MV-4-11 (cell line): ENCODE measurements around the gene PHRF1.
A peak's percentile ranks its signal among the peaks of the same experiment; 100 is the strongest.
"Not testable (repeated sequence)": the region's sequence is repeated elsewhere in the genome, so short reads cannot be mapped to it uniquely, and the experiment has no call there.

Experiments used
- DNase-seq: peaks from one replicate; lab custom pipeline; 2025; lab: John Stamatoyannopoulos, UW

Gene PHRF1

GRCh38 chr11:635945-636510, 59.8 kb downstream of the PHRF1 start:
- no peak for DNase-seq

GRCh38 chr11:636511-637332, 60.5 kb downstream of the PHRF1 start, which contains the start of gene DRD4:
Gene DRD4 (plus strand): TSS chr11:637269. CDS start chr11:637305, 36 bp downstream.
- DNase-seq, result no peak

- no peak for DNase-seq
Observed at GRCh38 chr11:637333-637592, 61.0 kb downstream of the PHRF1 start.

GRCh38 chr11:637593-638521, 61.6 kb downstream of the PHRF1 start:
- no peak for DNase-seq

- DNase-seq, result no peak
Observed at GRCh38 chr11:638631-639331, 62.5 kb downstream of the PHRF1 start.

GRCh38 chr11:639332-639955, 63.2 kb downstream of the PHRF1 start:
- no peak for DNase-seq

- no peak for DNase-seq
Observed at GRCh38 chr11:640021-640706, 63.9 kb downstream of the PHRF1 start.

GRCh38 chr11:641806-642370, 65.6 kb downstream of the PHRF1 start:
- no peak for DNase-seq

GRCh38 chr11:643366-643765, 67.1 kb downstream of the PHRF1 start:
- DNase-seq, result no peak

GRCh38 chr11:643849-644738, 67.8 kb downstream of the PHRF1 start:
- no peak for DNase-seq

- DNase-seq, result no peak
Observed at GRCh38 chr11:645536-645935, 69.3 kb downstream of the PHRF1 start.

GRCh38 chr11:646214-646613, 69.9 kb downstream of the PHRF1 start:
- no peak for DNase-seq

GRCh38 chr11:647672-648158, 71.4 kb downstream of the PHRF1 start:
- DNase-seq, result not testable (repeated sequence)

GRCh38 chr11:650482-650881, 74.2 kb downstream of the PHRF1 start:
- DNase-seq, result no peak

- peak; percentile 68 for DNase-seq
Observed at GRCh38 chr11:653136-653535, 76.9 kb downstream of the PHRF1 start.

- no peak for DNase-seq
Observed at GRCh38 chr11:653837-654236, 77.6 kb downstream of the PHRF1 start.

GRCh38 chr11:654444-654843, 78.2 kb downstream of the PHRF1 start:
- not testable (repeated sequence) for DNase-seq

- no peak for DNase-seq
Observed at GRCh38 chr11:655036-655726, 78.9 kb downstream of the PHRF1 start.

GRCh38 chr11:656426-656825, 80.2 kb downstream of the PHRF1 start:
- DNase-seq, result no peak
